GM04504 (cell line): Measurements from ENCODE around the gene DNAJB5.
"Not testable (repeated sequence)": the region's sequence is repeated elsewhere in the genome, so short reads cannot be mapped to it uniquely, and the experiment has no call there.

Experiments used
- DNase-seq: peaks from one replicate; pipeline ENCODE4 v3.0.0-alpha.2; 2012; ENCODE audit warnings: low read depth

DNAJB5 gene

GRCh38 chr9:34989003-34989945, at the start of gene DNAJB5:
Gene DNAJB5, plus strand, starts transcription at chr9:34989745. Its CDS starts 886 bp downstream, at chr9:34990631.
- peak; percentile 100 for DNase-seq

- DNase-seq: not testable (repeated sequence)
Measured at GRCh38 chr9:34939989-34940388, 49.6 kb upstream of the DNAJB5 start.

- DNase-seq: no peak
Measured at GRCh38 chr9:34948451-34948850, 41.1 kb upstream of the DNAJB5 start.

GRCh38 chr9:34954225-34954624, 35.3 kb upstream of the DNAJB5 start:
- no peak for DNase-seq

- not testable (repeated sequence) for DNase-seq
Measured at GRCh38 chr9:34956066-34956465, 33.5 kb upstream of the DNAJB5 start.

GRCh38 chr9:34956648-34957047, 32.9 kb upstream of the DNAJB5 start:
- no peak for DNase-seq

GRCh38 chr9:34957492-34958410, 31.8 kb upstream of the DNAJB5 start, which contains the start of gene PHF24:
Gene PHF24, plus strand, starts transcription at chr9:34958285. Its CDS starts 13,014 bp downstream, at chr9:34971299.
- DNase-seq: no peak

- no peak for DNase-seq
Measured at GRCh38 chr9:34958411-34958982, 31.0 kb upstream of the DNAJB5 start.

GRCh38 chr9:34959461-34959860, 30.1 kb upstream of the DNAJB5 start:
- no peak for DNase-seq

GRCh38 chr9:34961574-34962490, 27.7 kb upstream of the DNAJB5 start:
- no peak for DNase-seq

GRCh38 chr9:34962546-34962945, 27.0 kb upstream of the DNAJB5 start:
- DNase-seq: no peak

GRCh38 chr9:34963552-34963951, 26.0 kb upstream of the DNAJB5 start:
- no peak for DNase-seq

GRCh38 chr9:34964458-34964857, 25.1 kb upstream of the DNAJB5 start:
- DNase-seq: no peak

GRCh38 chr9:34971146-34971811, 18.3 kb upstream of the DNAJB5 start:
- DNase-seq: no peak

- no peak for DNase-seq
Measured at GRCh38 chr9:34974664-34975063, 14.9 kb upstream of the DNAJB5 start.

- no peak for DNase-seq
Measured at GRCh38 chr9:34976441-34976840, 13.1 kb upstream of the DNAJB5 start.

GRCh38 chr9:34976992-34977391, 12.6 kb upstream of the DNAJB5 start:
- DNase-seq: no peak

GRCh38 chr9:34980181-34980761, 9.3 kb upstream of the DNAJB5 start:
- DNase-seq: no peak

- no peak for DNase-seq
Measured at GRCh38 chr9:34982361-34982760, 7.2 kb upstream of the DNAJB5 start.

GRCh38 chr9:34983209-34983608, 6.3 kb upstream of the DNAJB5 start:
- no peak for DNase-seq
